ENCODE measurements around the gene NTNG1.

NTNG1 gene

DNA sequence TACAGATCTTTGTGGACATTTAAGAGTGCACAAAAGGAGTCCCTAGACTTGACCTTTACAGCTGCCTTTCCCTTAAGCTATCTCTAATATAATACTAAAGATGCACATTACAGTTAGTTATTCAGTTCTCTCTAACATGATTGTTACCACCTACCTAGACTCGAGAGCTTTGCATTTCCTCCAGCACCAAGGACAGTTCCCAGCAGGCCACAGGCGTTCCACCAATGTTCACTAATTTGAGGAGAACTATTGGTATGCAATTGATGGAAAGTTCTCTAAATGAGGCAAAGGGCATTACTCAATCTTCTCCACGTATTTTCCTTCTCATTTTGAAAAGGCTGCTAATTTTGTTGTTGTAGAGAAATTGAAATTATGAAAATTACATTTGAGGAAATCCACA is 5.4 kb upstream of the NTNG1 start:
- TF ChIP-seq POLR2A (IDR thresholded peaks at IDR 0.05; ENCODE audit: low read length) (no peak), GATA1 (IDR thresholded peaks at IDR 0.05; ENCODE audit: low read depth, low read length) (no peak)
- peak; percentile 2 for DNase-seq

DNA sequence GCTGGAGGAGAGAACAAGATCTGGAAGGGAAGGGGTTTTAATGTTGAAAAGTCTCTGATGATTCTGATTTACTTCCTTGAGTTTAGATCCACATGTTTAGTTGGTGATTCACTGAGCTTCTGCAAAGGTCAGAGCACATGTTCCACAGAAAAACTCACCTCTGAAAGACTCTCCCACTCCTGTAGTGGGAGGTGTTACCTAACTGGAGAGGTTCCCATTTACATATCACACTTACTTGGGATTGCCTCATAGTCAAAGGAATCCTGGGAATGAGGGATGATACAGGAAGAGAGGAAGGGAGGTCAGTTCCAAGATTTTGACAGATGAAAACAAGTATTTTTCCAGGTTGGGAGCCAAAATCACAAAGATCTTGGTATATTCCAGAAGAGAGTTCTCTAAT is 2.7 kb upstream of the NTNG1 start:
- TF ChIP-seq POLR2A (IDR thresholded peaks at IDR 0.05; ENCODE audit: low read length) (no peak), GATA1 (IDR thresholded peaks at IDR 0.05; ENCODE audit: low read depth, low read length) (no peak)
- DNase-seq: no peak

DNA sequence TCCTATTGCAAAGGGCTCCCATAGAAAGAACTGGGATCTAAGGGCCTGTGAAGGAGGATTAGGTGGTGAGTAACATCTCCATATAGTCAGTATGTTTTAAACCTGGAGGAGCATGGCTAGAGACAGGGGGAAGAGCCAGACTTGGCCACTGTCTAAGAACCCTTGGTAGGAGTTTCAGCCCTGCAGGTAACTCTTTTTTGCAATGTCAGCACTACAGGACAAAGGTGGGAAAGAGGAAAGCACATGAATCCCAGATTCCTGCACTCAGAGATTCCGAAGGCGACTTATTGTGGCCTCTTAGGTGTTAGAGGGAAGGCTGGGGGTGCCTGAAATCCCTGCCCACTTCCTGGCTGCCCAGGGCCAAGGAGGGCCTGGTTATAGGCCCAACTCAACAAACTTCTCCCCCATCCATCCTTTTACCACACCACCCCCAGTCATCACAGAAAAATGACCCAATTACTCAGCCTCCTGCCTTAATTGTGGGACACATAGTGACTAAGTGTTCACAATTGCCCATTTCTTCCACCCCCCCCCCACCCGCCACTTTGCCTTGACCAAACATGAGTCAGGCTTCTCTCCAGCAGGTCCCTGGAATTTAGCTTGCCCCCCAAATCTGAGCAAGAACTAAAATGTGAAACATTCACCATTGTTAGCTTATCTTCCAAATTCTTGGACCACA is 1.9 kb upstream of the NTNG1 start:
- TF ChIP-seq POLR2A (IDR thresholded peaks at IDR 0.05; ENCODE audit: low read length): no peak
- TF ChIP-seq GATA1 (IDR thresholded peaks at IDR 0.05; ENCODE audit: low read depth, low read length): no peak
- no peak for DNase-seq

DNA sequence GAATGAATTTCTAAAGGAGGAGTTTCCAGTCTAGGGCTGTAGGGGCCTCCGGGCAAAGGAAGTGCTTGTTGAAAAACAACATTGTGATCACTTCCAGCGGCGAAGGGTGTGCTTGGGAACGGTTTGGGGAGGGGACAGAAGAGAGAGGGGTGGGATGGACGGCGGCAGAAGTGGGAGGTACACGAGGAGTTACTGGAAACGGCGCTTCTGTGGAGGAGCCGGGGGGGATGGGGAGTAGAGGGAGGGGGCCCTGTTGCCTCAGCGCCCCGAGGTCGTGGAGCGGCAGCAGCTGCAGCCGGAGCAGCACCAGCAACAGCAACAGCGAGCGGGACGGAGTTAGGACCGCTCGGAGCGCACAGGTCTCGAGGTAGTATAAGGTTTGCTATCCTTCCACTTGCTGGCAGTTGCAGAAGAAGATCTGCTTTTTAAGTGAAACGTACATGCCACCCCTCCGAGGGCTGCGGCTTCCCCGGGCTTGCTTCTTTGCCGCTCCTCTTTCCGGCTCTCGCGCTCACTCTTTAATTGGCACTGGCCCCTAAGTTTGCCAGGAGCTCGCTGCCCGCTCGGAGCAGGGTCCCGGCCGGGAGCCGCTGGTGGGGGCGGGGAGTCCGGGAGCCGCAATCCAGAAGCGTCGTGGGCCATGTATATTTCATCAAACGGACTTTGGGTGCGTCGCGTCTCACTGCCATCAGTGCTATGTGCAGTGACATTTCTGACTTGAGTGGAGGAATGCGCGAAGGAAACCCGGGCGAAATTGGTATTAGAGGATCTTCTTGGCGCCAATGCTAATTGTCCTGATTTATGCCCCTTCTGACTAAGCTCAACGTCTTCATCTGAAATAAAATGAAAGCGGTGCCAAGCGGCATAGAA is 771 bp upstream of the NTNG1 start:
- DNase-seq: no peak
- TF ChIP-seq GATA1 (IDR thresholded peaks at IDR 0.05; ENCODE audit: low read depth, low read length) (no peak), POLR2A (IDR thresholded peaks at IDR 0.05; ENCODE audit: low read length) (no peak)

DNA sequence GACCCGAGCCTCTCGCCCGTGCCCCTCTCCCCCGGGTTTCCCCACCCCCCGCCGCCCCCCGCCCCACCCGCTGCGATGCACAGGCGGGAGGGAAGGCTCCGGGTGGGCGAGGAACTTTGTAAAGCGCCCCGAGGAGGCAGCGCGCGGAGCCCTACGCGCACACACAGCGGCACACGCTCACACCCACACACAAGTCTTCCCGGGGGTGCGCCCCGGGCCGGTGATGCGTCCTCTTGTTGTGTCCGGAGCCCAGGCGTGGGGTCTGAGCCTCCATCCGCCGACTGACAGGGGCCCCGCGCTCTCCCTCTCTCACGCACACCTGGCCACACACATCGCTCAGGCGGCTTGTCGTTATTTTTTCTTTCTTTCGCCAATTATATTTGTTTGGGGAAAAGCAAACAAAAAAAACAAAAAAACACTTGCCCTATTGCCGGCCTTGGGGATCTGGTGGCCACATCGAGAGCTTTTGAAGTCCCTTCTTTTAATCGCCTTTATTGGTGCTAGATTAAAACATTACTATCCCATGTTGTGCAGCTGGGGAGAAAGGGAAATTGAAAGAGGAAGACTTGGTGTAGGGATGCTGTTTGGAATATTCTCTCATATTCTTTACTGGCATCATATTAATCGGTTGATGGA is 770 bp downstream of the NTNG1 start:
- no peak for TF ChIP-seq POLR2A (IDR thresholded peaks at IDR 0.05; ENCODE audit: low read length)
- peak; percentile 6 to 9 for DNase-seq

DNA sequence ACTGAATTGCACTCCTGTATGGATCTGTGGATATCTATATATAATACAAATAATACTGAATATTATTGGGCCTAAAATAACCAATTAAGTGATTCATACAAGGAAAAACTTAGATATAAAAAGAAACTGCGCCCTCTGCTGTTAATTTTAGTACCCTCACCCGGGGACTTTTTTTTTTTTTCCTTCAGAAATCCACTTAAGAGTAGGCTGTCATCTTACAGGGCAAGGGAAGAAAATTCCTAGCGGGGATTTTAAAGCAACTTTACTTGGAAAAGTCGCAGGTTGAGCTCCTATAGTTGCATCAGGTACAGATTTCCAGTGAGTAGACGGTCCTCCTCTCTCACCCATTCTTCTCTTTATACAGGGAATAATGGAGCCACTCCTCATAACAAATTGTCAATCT is 1.3 kb downstream of the NTNG1 start:
- peak; percentile 18 to 49 for DNase-seq
- TF ChIP-seq POLR2A (IDR thresholded peaks at IDR 0.05; ENCODE audit: low read length) (no peak), GATA1 (IDR thresholded peaks at IDR 0.05; ENCODE audit: low read depth, low read length) (no peak)

DNA sequence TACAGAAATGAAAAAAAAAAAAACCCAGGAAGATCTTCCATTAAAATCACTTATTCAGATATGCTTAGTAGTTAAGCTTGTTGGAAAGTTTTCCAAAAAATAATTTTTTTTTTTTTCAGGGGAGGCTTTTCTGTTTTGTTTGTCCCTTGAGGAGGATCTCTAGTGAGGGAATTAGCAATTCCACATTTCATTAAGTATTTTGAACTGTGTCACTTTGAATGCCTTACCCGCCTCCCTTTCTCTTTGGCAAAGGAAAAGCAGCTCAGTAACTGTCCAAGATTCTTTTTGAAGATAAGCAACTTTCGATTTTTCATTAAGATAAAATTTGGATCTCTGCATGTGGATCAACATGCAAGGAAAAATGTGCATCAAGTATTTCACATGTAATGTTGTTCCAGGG is 1.8 kb downstream of the NTNG1 start:
- no peak for DNase-seq
- TF ChIP-seq POLR2A (IDR thresholded peaks at IDR 0.05; ENCODE audit: low read length) (no peak), GATA1 (IDR thresholded peaks at IDR 0.05; ENCODE audit: low read depth, low read length) (no peak)

DNA sequence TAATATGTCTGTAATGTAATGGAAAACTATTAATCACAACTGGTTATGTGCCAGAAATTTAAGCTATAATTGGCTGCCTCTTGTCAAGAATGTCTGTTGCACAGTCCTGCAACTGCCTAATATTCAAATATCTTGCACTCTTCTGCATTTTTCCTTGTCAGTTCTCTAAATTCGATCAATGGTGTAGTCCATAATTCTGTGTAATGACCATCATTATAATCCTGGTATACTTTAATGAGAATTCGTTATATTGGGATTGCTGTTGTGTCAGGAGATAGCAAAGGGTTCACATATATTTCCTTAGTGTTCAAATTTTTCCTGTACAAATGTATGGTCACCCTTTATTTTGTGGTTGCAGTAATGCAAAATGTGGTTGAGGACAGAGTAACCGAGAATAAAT is 4.8 kb downstream of the NTNG1 start:
- no peak for DNase-seq
- TF ChIP-seq POLR2A (IDR thresholded peaks at IDR 0.05; ENCODE audit: low read length): no peak
- TF ChIP-seq GATA1 (IDR thresholded peaks at IDR 0.05; ENCODE audit: low read depth, low read length): no peak

DNA sequence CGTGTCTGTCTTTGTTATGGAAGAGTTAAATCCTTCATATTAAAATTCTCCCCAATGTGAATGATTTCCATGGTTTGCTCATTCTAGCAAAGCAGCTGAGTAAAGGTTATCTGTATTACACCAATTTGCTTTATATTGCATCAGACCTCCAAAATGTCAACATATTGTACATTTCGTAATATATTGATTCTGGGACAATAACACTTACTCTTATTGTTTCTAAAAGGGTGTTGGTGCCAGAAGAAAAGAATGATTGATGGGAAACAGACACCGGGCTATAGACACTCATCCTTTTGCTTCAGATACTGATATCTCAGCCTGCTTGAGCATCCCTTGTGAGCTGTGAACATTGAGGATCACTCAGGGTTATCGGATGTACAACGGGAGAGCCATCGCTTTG is 7.0 kb downstream of the NTNG1 start:
- no peak for DNase-seq
- TF ChIP-seq POLR2A (IDR thresholded peaks at IDR 0.05; ENCODE audit: low read length) (no peak), GATA1 (IDR thresholded peaks at IDR 0.05; ENCODE audit: low read depth, low read length) (no peak)

DNA sequence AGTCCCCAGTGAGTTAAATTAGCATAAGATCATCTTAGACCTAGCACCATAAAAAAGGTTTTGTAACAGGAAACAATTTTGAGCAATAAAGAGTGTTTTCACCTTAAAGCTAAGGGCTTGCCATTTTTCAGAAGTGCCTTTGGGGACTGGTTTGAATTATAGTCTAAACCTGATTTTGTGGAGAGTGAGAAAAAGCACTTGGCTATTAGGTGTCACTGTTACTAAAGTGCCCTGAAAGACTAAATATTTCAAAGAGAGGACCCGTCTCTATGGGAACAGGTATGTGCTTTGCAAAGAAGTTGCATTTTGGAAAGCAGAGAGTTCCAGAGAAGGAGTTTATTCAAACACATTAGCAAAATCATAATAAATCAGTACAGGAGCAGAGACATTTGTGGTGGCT is 9.1 kb downstream of the NTNG1 start:
- no peak for DNase-seq
- TF ChIP-seq GATA1 (IDR thresholded peaks at IDR 0.05; ENCODE audit: low read depth, low read length) (no peak), POLR2A (IDR thresholded peaks at IDR 0.05; ENCODE audit: low read length) (no peak)

DNA sequence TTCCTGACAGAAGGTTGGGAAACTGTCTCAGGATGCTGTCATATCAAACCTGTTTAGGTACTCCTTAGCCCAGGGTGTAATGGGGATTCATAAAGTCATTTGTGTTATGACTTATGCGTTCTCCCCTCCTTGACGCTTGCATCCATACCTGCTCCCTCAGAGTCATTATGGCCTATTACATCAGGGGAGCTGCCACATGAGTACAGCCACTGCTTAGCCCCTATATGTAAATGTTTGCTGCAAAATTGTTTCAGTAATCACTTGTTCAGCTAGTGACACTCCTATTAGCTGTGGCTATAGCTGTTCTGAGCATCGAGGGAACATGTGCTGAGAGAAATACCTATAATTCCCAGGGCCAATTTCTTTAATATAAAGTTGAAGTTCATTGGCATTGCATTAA is 10.5 kb downstream of the NTNG1 start:
- DNase-seq: no peak
- TF ChIP-seq GATA1 (IDR thresholded peaks at IDR 0.05; ENCODE audit: low read depth, low read length) (no peak), POLR2A (IDR thresholded peaks at IDR 0.05; ENCODE audit: low read length) (no peak)

DNA sequence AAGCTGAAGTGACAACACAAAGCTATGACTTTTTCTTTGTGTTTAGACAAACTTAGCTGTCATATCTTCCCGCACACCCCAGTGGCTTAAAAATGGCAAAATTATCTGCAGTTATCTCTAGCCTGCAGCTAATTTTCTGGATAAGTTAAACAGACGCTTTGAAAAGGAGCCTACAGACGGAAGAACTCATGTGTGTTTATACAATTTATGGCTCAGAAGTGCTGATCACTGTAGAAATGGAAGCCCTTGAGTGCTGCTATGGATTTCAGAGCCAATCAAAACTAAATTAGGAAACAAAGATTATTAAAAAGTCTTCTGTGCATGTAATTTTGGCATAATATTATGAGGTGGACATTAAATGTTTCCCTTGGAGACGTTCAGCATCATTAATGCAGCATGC is 11.6 kb downstream of the NTNG1 start:
- TF ChIP-seq GATA1 (IDR thresholded peaks at IDR 0.05; ENCODE audit: low read depth, low read length) (no peak), POLR2A (IDR thresholded peaks at IDR 0.05; ENCODE audit: low read length) (no peak)

DNA sequence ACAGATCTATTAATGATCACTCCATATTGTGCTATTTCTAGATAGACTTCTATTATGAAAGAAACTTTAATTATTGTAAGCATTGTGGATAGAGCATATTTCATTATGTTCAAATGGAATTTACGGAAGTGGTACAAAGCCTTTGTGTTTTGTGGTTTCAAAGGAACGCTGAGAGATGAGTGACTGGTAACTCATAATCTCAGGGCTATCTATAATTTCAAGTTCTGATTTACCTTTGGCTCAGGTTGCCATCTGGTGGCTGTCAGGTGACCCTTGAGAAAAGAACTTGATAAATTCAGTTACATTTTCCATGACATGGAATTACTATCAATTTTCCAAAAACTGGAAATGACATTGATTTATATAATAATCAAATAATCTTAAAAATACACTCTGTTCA is 12.2 kb downstream of the NTNG1 start:
- DNase-seq: peak in 1 of 2 experiments; percentile 2
- TF ChIP-seq GATA1 (IDR thresholded peaks at IDR 0.05; ENCODE audit: low read depth, low read length) (no peak), POLR2A (IDR thresholded peaks at IDR 0.05; ENCODE audit: low read length) (no peak)

More for the DNA sequence above, 11.6 kb downstream of the NTNG1 start:
- DNase-seq: no peak

DNA sequence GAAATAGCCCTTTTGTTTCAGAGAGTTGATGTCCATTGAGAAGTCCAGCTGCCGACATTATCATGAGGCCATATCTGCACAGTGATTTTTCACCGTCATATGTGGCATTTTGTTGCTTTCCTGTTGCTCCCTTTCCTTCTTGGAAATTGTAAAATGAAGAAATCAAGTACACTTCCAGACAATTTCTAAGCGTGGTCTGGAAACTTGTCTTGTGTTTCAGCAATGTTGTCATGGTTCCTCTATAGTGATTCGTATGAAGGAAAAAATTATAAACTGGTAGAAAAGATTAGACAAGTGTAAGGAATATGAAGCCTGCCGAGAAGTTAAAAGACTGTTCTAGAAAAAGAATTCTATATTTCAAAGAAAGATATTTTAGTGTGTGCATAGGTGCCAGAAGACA is 17.7 kb downstream of the NTNG1 start:
- DNase-seq: no peak
- TF ChIP-seq POLR2A (IDR thresholded peaks at IDR 0.05; ENCODE audit: low read length): no peak
- no peak for TF ChIP-seq GATA1 (IDR thresholded peaks at IDR 0.05; ENCODE audit: low read depth, low read length)

Measured in erythroblast (primary cell).